ENCODE data around the gene TOMM22. TPM values are rescaled to one million over a fixed set of nuclear protein-coding genes. Genes with fewer than 3 reads are reported as not detected.

Gene TOMM22
- polyA plus RNA-seq, 2 of the 4 experiments (the other 2 are of a cell fraction) = 63.2 to 68.4 TPM

- TF ChIP-seq, protein P1, sequence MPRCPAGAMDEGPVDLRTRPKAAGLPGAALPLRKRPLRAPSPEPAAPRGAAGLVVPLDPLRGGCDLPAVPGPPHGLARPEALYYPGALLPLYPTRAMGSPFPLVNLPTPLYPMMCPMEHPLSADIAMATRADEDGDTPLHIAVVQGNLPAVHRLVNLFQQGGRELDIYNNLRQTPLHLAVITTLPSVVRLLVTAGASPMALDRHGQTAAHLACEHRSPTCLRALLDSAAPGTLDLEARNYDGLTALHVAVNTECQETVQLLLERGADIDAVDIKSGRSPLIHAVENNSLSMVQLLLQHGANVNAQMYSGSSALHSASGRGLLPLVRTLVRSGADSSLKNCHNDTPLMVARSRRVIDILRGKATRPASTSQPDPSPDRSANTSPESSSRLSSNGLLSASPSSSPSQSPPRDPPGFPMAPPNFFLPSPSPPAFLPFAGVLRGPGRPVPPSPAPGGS (IDR thresholded peaks at IDR 0.05) = peak; percentile 35; the same call in 1 of the 3 replicates
- TF ChIP-seq PHF8 (IDR thresholded peaks at IDR 0.05; ENCODE audit: borderline replicate concordance, low read depth) = peak; percentile 62
- peak; percentile 59; the same call in 1 of the 2 replicates for TF ChIP-seq BHLHE40 (IDR thresholded peaks at IDR 0.05; ENCODE audit: low read depth, low read length)
- TF ChIP-seq HMGXB4 (CRISPR knock-in tag; IDR thresholded peaks at IDR 0.05; ENCODE audit: borderline replicate concordance) = no peak
Measured at GRCh38 chr22:38656256-38657044, 25.3 kb upstream of the TOMM22 start, which contains the start of the genes CBY1 and FAM227A (continued).

DNA sequence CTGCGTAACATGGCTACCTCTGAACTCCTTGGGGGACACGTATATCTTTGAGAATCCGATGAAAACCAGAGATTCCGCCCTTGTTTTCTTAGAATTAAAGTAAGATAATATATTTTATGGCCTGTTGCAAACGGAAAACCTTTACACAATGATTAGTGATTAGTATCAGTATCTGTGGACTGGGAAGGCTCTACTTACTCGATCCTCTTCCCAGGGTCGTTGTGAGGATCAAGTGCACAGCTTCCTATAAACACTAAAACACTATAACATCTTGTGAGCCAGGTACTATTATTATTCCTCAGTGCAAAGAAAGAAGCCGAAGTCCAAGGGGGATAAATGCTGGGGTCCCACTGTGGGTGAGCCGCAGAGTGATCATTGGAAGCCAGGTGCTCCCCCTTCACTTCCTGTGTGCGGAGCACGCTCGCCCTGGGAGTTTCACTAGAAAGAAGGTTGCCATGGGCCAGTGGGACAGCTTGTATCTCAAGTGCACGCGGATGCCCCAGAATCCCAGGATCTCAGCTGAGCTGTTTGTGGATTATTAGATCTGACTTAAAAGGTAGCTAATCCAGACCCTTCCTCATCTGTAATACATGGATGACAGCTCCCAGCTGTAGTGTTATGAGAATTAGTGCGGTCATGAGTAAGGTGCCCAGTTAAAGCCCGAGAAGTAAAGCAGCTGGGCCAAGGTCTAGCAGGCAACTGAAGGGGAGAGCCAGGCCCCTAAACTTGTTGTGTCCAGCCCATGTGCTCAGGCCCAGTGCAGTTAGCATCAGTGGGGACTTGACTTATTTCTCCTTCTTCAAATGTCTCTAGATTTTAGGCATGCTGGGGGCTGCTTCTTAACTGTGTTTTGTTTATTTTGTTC lies 24.5 kb upstream of the TOMM22 start:
- ATAC-seq = peak in 1 of 2 experiments; percentile 4; a peak in 2 of 6 replicates
- no peak for TF ChIP-seq TFCP2L1 (CRISPR knock-in tag; IDR thresholded peaks at IDR 0.05)
- 0 out of 5 replicates have a peak, but pooled peaks of 1 of the 2 experiments have one; percentile 4 for TF ChIP-seq JUN (IDR thresholded peaks at IDR 0.05)
- H3K4me2 ChIP-seq = peak overlapping the region; percentile 84
- H3K27ac ChIP-seq = peak overlapping the region; percentile 98
- ChIA-PET CTCF (interaction anchor here (0.6 kb wide), 1 partner anchor 8 kb away, joined by 3 read pairs; no protein-coding TSS in a partner anchor), POLR2A (no interaction called here)
- H3K4me1 ChIP-seq = peaks cover 7% of the 10 kb centered on the region; the same call in 2 of the 3 replicates
- 22% methylated on average over 16 of the region's 16 CpGs for WGBS (ENCODE audit: missing lambda C conversion rate)
- DNase-seq (ENCODE audit: low read depth in 1 of 2, low spot score in 1 of 2) = peak in 1 of 2 experiments; percentile 3
- H3K4me3 ChIP-seq = peak overlapping the region; percentile 84
- H3K9me3 ChIP-seq = no peaks in the 10 kb centered on the region
- no peak for FAIRE-seq

- FAIRE-seq (no peak), ATAC-seq (0 out of 6 replicates have a peak, but pooled peaks of 1 of the 2 experiments have one; percentile 19), DNase-seq (ENCODE audit: low read depth in 1 of 2, low spot score in 1 of 2) (no peak)
- Histone ChIP-seq H3K27ac (no peak overlapping the region), H3K4me1 (no peaks in the 10 kb centered on the region), H3K4me3 (no peak overlapping the region), H3K9me3 (no peaks in the 10 kb centered on the region), H3K4me2 (no peak overlapping the region)
- TF ChIP-seq, protein P1 (IDR thresholded peaks at IDR 0.05) = no peak
- TF ChIP-seq JUNB (IDR thresholded peaks at IDR 0.05) (no peak), EHMT2 (IDR thresholded peaks at IDR 0.05; ENCODE audit: low read depth) (no peak), ZNF302 (CRISPR knock-in tag; IDR thresholded peaks at IDR 0.05) (no peak), RNF2 (IDR thresholded peaks at IDR 0.05; ENCODE audit: borderline replicate concordance, low read depth) (no peak), USF2 (IDR thresholded peaks at IDR 0.05) (no peak), HOXA7 (CRISPR knock-in tag; IDR thresholded peaks at IDR 0.05) (no peak), RARB (CRISPR knock-in tag; IDR thresholded peaks at IDR 0.05) (no peak), CHD4 (IDR thresholded peaks at IDR 0.05; ENCODE audit: borderline replicate concordance) (no peak), FOXS1 (CRISPR knock-in tag; IDR thresholded peaks at IDR 0.05) (no peak), TP53 (CRISPR knock-in tag; IDR thresholded peaks at IDR 0.05) (no peak), KDM5A (IDR thresholded peaks at IDR 0.05) (no peak), HEYL (CRISPR knock-in tag; IDR thresholded peaks at IDR 0.05) (no peak), BHLHE40 (IDR thresholded peaks at IDR 0.05; ENCODE audit: low read depth, low read length) (no peak), POLR2A (IDR thresholded peaks at IDR 0.05; ENCODE audit: low read length) (no peak)
- TF ChIP-seq, protein P2, sequence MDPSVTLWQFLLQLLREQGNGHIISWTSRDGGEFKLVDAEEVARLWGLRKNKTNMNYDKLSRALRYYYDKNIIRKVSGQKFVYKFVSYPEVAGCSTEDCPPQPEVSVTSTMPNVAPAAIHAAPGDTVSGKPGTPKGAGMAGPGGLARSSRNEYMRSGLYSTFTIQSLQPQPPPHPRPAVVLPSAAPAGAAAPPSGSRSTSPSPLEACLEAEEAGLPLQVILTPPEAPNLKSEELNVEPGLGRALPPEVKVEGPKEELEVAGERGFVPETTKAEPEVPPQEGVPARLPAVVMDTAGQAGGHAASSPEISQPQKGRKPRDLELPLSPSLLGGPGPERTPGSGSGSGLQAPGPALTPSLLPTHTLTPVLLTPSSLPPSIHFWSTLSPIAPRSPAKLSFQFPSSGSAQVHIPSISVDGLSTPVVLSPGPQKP (IDR thresholded peaks at IDR 0.05; ENCODE audit: low read depth, low read length) = no peak
- ChIA-PET POLR2A (no interaction called here), CTCF (interaction anchor here (0.6 to 1.4 kb wide), 4 partner anchors 9 to 622 kb away, joined by 3 to 5 read pairs (median 3); no protein-coding TSS in a partner anchor)
- WGBS (ENCODE audit: missing lambda C conversion rate) = 90% methylated on average over 5 of the region's 5 CpGs
Measured at GRCh38 chr22:38674888-38675287, 6.9 kb upstream of the TOMM22 start.

Measured in A549 (cell line).